Measurements from ENCODE around the gene U2AF1.
"Not testable (repeated sequence)": the region's sequence is repeated elsewhere in the genome, so short reads cannot be mapped to it uniquely, and the experiment has no call there.

Gene U2AF1

GRCh38 chr21:43106965-43107793 lies at the start of gene U2AF1:
TSS of gene U2AF1 (minus strand) at chr21:43107570. CDS start at chr21:43107494, 76 bp downstream.
- peak in 1 of 3 experiments; percentile 44 for DNase-seq (ENCODE audit: low read depth in 2 of 3, low spot score in 2 of 3)

- not testable (repeated sequence) for DNase-seq (ENCODE audit: low read depth in 2 of 3, low spot score in 2 of 3)
Observed at GRCh38 chr21:43153601-43154000, 46.2 kb upstream of the U2AF1 start.

DNA sequence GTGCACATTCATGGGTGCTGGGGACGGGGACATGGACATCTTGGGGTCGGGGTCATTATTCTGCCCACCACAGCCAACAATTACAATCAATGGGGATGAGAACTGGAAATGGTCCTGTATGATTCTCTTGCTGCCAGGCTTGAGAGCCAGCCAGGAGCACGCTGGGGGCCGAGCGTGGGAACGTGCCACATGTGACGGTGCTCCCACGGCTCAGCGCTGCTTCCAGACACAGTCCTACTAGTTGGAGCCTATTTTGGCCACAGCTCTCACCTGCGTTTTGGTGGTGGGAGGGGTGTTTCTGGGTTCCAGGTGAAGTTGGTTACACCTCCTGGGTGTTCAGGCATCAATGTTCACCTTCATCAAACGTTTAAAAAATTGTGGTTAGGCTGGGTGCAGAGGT lies 42.0 kb upstream of the U2AF1 start:
- DNase-seq (ENCODE audit: low read depth in 2 of 3, low spot score in 2 of 3), result not testable (repeated sequence)

GRCh38 chr21:43147999-43148398 lies 40.6 kb upstream of the U2AF1 start:
- not testable (repeated sequence) for DNase-seq (ENCODE audit: low read depth in 2 of 3, low spot score in 2 of 3)

GRCh38 chr21:43146637-43147036 lies 39.3 kb upstream of the U2AF1 start:
- not testable (repeated sequence) for DNase-seq (ENCODE audit: low read depth in 2 of 3, low spot score in 2 of 3)

DNA sequence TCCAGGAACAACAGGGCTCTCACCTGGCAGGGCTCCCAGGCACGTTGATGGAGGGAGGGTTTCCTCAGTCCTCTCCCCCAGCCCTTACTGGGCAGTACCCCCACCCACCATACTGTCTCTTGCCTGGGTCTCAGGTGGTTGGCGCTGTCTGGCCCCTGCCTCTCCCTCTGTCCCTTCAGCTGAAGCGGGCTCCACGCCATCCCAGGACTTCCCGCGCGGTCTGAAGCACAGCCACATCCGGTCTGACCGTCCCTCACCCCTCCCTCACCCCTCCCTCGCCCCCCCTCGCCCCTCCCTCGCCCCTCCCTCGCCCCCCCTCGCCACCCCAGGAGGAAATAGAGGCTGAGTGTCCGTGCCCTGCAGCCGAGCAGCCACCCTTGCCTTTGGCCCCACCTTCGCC lies 34.0 kb upstream of the U2AF1 start:
- not testable (repeated sequence) for DNase-seq (ENCODE audit: low read depth in 2 of 3, low spot score in 2 of 3)

DNA sequence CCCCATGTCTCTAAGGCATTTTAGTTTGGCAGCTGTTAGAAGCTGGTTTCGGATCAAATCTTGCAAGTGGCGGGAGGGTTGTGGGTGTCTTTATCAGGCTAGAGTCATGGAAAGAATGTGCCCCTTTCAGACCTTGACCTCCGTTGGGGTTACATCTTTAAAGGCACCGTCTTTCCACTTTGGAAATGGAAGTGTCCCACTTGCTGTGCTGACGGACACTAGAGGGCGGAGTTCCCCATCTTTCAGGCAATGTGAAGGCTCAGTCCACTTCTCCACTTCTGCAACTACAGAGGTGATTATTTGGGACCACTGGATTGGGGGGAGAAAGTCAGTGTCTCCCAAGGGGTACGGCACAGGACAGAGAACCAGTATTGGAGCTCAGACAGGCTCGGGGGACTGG lies 31.6 kb upstream of the U2AF1 start:
- DNase-seq (ENCODE audit: low read depth in 2 of 3, low spot score in 2 of 3), result not testable (repeated sequence)

DNA sequence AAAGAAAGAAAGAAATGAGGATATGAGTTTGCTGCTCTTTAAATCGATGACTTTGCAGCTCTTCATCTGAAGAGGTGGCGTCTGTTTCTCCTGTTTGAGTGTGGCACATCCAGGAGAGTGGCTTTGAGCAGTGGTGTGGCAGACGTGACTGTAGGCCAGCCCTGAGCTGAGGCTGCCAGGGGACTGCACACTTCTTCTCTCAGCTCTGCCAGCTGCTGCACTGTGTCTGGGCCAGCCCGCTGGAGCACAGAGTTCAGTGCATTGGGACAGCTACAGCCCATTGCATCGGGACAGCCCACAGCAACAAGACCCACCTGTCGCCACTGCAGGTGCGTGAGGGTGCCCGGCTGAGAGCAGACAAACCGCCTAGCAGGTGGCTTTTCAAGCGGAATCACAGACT lies 27.1 kb upstream of the U2AF1 start:
- DNase-seq (ENCODE audit: low read depth in 2 of 3, low spot score in 2 of 3), result not testable (repeated sequence)

DNA sequence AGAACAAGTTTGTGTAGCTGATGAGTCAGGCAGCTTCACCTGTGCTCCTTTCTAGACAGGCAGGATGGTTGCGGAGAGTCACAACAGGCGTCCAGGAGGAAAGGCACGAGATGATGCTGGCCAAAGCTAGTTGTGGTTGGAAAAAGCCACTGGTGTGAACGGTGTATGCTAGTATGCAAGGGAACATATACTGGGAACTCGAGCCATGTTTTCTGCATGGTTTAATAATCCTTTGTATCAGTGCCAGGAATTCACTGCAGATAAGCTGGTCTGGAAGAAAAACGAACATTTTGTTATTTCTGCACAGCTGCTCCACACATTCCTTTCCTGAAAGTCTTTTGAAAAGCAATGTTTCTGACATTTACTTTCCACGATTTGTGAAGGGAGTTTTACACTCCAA lies 22.7 kb upstream of the U2AF1 start:
- DNase-seq (ENCODE audit: low read depth in 2 of 3, low spot score in 2 of 3), result not testable (repeated sequence)

DNA sequence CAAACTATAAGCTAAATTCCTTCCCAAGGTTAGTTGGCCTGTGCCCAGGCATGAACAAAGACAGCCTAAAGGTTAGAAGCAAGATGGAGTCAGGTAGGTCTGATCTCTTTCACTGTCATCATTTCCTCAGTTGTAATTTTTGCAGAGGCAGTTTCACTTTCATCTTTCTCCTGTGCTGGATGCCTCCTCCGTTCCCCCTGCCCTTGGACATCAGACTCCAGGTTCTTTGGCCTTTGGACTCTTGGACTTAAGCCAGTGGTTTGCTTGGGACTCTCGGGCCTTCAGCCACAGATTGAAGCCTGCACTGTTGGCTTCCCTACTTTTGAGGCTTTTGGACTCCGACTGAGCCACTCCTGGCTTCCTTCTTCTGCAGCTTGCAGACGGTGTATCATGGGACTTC lies 8.6 kb upstream of the U2AF1 start:
- not testable (repeated sequence) for DNase-seq (ENCODE audit: low read depth in 2 of 3, low spot score in 2 of 3)

DNA sequence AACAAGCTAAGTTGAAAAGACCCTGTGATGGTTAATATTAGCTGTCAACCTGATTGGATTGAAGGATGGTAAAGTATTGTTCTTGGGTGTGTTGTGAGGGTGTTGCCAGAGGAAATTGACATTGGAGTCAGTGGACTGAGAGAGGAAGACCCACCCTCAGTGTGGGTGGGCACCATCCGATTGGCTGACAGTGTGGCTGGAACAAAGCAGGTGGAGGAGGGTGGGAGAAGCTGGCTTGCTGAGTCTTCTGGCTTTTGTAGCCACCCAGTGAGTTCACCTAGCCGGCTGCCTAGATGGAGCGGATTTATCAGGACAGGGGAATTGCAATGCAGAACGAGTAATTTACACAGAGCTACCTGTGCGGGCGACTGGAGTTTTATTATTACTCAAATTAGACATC lies 7.1 kb upstream of the U2AF1 start:
- not testable (repeated sequence) for DNase-seq (ENCODE audit: low read depth in 2 of 3, low spot score in 2 of 3)

GRCh38 chr21:43109006-43109405 lies 1.6 kb upstream of the U2AF1 start:
- DNase-seq (ENCODE audit: low read depth in 2 of 3, low spot score in 2 of 3), result not testable (repeated sequence)

GRCh38 chr21:43108177-43108576 lies 807 bp upstream of the U2AF1 start:
- DNase-seq (ENCODE audit: low read depth in 2 of 3, low spot score in 2 of 3), result not testable (repeated sequence)

DNA sequence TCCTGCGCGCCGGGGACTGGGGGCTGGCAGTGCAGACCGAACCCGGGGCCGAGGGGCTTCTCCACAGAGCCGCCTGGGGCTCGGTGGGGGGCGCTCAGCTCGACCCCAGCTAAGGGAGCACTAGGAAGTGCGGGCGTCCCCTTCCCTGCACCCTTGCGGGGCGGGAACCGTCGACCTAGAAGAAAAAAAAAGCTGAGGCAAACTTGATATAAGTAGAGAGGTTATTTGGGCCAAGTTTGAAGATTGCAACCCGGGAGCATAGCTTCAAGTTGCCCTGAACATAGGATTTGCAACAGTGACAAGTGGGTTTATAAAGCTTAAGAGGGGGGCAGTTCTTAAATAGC lies 396 bp upstream of the U2AF1 start:
- DNase-seq (ENCODE audit: low read depth in 2 of 3, low spot score in 2 of 3), result not testable (repeated sequence)

DNA sequence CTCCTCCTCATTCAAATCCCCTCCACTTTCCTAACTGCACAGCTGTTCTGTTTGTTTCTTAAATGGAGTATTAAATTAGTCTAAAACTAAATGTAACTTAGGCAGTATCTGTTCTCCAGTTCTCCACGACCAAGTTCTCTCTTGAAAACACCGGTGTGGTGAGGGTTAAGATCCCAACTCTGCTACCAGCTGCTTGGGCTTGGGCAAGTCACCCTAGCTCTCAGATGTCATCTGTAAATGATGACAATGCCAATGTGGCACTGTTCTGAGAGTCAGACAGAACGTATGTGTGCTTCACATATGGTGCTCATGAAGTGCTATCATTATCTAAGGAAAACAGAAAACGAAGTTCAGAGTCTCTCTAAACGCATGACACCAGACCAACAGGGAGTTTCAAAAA lies 2.7 kb downstream of the U2AF1 start:
- DNase-seq (ENCODE audit: low read depth in 2 of 3, low spot score in 2 of 3), result not testable (repeated sequence)

GRCh38 chr21:43102281-43102680 lies 5.1 kb downstream of the U2AF1 start:
- DNase-seq (ENCODE audit: low read depth in 2 of 3, low spot score in 2 of 3), result not testable (repeated sequence)

DNA sequence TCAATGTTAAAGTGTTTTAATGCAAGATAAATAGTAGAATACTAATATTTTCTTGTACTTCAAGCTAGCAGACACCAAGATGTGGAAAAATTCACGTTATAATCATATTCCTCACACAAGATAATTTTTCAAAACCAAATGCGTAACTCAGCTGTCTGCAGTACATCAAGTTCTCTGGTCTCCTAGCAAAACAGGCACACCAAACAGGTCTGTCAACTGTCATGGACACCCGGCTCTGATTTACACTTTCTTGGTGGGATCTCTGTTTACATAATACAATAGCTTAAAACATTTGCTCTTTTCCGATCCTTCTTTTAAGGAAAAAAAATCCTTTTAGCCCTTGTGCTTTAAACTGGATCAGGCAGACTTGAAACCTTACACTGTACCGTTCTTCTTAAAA lies 5.7 kb downstream of the U2AF1 start:
- DNase-seq (ENCODE audit: low read depth in 2 of 3, low spot score in 2 of 3), result not testable (repeated sequence)

GRCh38 chr21:43101000-43101399 lies 6.4 kb downstream of the U2AF1 start:
- DNase-seq (ENCODE audit: low read depth in 2 of 3, low spot score in 2 of 3), result not testable (repeated sequence)

- DNase-seq (ENCODE audit: low read depth in 2 of 3, low spot score in 2 of 3), result not testable (repeated sequence)
Observed at GRCh38 chr21:43091979-43092614, 15.3 kb downstream of the U2AF1 start.

GRCh38 chr21:43090947-43091346 lies 16.4 kb downstream of the U2AF1 start:
- DNase-seq (ENCODE audit: low read depth in 2 of 3, low spot score in 2 of 3), result not testable (repeated sequence)

DNA sequence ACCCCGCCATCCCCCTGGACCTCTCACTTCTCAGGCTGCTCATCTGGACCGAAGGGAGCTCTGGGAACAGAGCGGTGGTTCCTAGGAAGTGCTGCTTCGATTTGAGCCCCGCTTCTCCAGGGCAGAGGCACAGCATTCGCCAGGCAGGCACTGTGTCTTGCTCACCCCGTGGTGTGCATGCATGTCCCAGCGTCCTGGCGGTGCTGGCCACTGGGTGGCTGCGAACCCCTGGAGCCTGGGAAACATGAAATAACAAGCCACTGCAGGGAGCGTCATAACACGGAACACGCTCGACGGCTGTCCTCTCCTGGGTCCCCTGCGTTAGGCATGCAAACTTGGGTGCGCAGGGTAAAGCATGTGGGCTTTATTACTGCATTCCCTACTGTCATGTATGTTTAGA lies 17.9 kb downstream of the U2AF1 start:
- not testable (repeated sequence) for DNase-seq (ENCODE audit: low read depth in 2 of 3, low spot score in 2 of 3)

- DNase-seq (ENCODE audit: low read depth in 2 of 3, low spot score in 2 of 3), result not testable (repeated sequence)
Observed at GRCh38 chr21:43082587-43083300, 24.6 kb downstream of the U2AF1 start.

All from activated CD8-positive, alpha-beta memory T cell treated with anti-CD3 and anti-CD28 coated beads for 48 hours (primary cell).